Lower leg skin (tissue), 4 donors: ENCODE results near the gene HSPA9. TPM values are rescaled to one million over a fixed set of nuclear protein-coding genes. Genes with fewer than 3 reads are reported as not detected.

Source experiments
- DNase-seq, 2 donors: peaks; one replicate each; pipeline ENCODE4 v3.0.0-alpha.2; 2019; ENCODE audit warnings: low spot score in 2 of 2
- H3K4me3 ChIP-seq: fragments of 200-600 bp; sonication (generic); 2 replicates; pipeline ENCODE4 v1.5.1; 2017; ENCODE audit warnings: mild to moderate bottlenecking, low read depth; ENCODE audit not compliant: poor library complexity, severe bottlenecking
- POLR2A ChIP-seq, 2 donors: fragments of 450-650 bp; IDR thresholded peaks; one replicate each; pipeline ENCODE4 v1.6.1; 2016 to 2017; ENCODE audit warnings: antibody characterized with exemption in 2 of 2, mild to moderate bottlenecking in 1 of 2, moderate library complexity in 1 of 2
- WGBS, 2 donors: methylation state at CpG; one replicate each; pipeline ENCODE4 v1.1.5; 2018; 5-methylcytosine and 5-hydroxymethylcytosine counted together
- intact Hi-C: fragments of 100-400 bp; cut with DNase I; formaldehyde crosslinking; loops from one replicate; pipeline ENCODE4 v1.15.0; 2023; ENCODE audit warnings: low total_unique reads
- total RNA-seq, 4 donors: library from RNA; depleted of rRNA; stranded (reverse); fragments of >200 nt; gene quantifications; one replicate each; pipeline ENCODE4 v1.1.0, GENCODE V29; 2016
- TF ChIP-seq, protein P1 (sequence below), 3 donors: fragments of 450-650 bp; IDR thresholded peaks; one replicate each; pipeline ENCODE4 v1.5.1; 2016; ENCODE audit warnings: antibody characterized with exemption in 3 of 3, mild to moderate bottlenecking in 3 of 3, moderate library complexity in 2 of 3

Gene HSPA9
- total RNA-seq, 4 donors from 2014 or later = 206 to 248 (median 216) TPM

DNA sequence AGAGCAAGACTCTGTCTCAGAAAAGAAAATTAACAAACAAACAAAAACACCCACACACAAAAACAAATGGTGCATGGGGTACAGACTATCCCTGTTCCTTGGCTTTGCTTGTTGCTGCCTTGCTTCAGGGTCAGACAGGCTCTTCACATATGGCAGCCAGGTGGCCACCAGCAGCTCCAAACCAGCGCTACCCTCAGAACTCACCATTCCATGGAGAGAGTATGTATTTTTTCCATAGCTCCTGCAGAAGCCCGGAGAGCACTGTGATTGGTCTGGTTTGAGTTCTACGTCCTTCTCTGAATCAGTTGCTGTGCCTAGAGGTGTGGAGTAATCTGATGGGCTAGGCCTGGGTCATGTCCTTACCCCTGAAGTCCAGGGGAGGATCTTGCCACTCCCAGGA, 25.2 kb upstream of the HSPA9 start:
- 81 to 95% methylated on average over 3 of the region's 3 CpGs for WGBS, 2 donors
- intact Hi-C loops = no loop called here
- no peak overlapping the region for H3K4me3 ChIP-seq
- TF ChIP-seq, protein P1, sequence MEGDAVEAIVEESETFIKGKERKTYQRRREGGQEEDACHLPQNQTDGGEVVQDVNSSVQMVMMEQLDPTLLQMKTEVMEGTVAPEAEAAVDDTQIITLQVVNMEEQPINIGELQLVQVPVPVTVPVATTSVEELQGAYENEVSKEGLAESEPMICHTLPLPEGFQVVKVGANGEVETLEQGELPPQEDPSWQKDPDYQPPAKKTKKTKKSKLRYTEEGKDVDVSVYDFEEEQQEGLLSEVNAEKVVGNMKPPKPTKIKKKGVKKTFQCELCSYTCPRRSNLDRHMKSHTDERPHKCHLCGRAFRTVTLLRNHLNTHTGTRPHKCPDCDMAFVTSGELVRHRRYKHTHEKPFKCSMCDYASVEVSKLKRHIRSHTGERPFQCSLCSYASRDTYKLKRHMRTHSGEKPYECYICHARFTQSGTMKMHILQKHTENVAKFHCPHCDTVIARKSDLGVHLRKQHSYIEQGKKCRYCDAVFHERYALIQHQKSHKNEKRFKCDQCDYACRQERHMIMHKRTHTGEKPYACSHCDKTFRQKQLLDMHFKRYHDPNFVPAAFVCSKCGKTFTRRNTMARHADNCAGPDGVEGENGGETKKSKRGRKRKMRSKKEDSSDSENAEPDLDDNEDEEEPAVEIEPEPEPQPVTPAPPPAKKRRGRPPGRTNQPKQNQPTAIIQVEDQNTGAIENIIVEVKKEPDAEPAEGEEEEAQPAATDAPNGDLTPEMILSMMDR (IDR thresholded peaks at IDR 0.05) = no peak
- no peak for TF ChIP-seq POLR2A (IDR thresholded peaks at IDR 0.05)
- peak in 1 of 2 donors; percentile 25 for DNase-seq

DNA sequence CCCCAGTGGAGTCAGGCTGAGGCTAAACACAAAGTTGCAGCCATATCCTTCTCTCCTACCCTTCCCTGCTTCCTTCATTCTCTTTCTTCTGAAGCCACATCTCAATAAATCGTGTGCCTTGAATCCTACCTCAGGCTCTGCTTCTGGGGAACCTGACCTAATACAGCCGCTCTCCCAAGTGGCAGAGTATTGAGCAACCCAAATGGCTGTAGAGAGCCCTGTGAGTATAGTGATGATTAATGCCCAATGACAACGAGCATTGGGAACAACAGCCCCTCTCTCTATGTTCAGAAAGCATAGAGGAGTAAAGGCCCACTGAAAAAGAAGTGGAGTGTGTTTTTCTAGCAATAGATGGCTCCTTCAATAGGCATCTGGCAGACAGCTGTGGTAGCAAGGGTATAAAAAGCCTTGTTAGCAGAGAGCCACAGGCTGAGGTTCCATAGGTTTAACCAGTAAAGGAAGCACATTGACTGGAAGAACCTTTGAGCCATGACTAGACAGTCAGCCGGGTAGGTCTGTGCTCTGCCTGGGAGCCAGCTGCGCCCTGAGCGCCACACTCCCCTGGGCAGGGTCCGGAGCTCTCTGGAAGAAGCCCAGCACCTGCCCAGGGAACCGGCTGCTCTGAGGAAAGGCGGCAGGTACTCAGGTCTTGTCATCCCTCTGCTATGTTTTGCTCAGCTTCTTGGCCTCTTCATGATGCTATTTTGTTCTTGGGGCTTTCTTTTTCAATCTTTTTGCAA, 22.6 kb upstream of the HSPA9 start:
- H3K4me3 ChIP-seq = no peak overlapping the region
- peak in 1 of 2 donors; percentile 36 for DNase-seq
- TF ChIP-seq POLR2A (IDR thresholded peaks at IDR 0.05) = no peak
- TF ChIP-seq, protein P1 (IDR thresholded peaks at IDR 0.05) = no peak
- WGBS, 2 donors = 71 to 87% methylated on average over 9 of the region's 9 CpGs
- intact Hi-C loops = no loop called here

DNA sequence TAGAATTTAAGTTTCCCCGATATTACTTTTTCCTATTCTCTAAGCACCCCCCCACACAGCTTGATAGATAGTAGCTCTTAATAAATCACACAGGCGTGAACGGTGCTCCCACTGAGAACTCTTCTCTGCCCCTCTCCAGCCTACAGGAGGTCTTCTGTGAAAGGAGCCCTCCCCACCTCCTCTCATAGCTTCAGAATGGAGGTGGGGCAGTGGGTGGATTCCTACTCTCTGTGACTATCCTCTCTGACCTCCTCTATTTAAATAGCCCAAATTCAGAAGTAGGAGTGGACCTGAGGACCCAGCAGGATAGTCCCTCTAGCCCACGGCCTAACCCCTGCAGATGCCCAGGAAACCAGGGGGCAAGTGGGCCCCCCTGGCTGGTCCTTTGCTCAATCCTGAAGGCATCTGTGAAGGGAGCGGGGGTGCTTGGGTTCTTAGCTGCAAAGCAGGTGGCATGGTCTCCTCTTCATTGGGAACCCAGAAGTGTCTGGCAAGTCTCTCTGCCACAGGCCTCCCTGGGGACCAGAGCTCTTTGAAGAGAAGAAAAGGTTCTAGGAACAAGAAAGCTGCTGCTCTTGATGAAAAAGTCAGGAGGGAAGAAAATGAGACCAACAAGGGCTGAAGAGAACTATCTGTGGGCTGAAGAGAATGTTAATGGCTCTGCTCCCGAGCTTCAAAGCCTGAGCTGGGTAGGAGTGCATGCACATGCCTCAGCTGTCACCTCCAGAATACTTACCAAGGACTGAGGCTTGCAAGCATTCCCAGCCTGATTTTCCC, 21.1 kb upstream of the HSPA9 start:
- TF ChIP-seq, protein P1 (IDR thresholded peaks at IDR 0.05) = no peak
- no peak for TF ChIP-seq POLR2A (IDR thresholded peaks at IDR 0.05)
- 87 to 88% methylated on average over 6 of the region's 6 CpGs for WGBS, 2 donors
- no peak overlapping the region for H3K4me3 ChIP-seq
- intact Hi-C loops = no loop called here
- no peak for DNase-seq

DNA sequence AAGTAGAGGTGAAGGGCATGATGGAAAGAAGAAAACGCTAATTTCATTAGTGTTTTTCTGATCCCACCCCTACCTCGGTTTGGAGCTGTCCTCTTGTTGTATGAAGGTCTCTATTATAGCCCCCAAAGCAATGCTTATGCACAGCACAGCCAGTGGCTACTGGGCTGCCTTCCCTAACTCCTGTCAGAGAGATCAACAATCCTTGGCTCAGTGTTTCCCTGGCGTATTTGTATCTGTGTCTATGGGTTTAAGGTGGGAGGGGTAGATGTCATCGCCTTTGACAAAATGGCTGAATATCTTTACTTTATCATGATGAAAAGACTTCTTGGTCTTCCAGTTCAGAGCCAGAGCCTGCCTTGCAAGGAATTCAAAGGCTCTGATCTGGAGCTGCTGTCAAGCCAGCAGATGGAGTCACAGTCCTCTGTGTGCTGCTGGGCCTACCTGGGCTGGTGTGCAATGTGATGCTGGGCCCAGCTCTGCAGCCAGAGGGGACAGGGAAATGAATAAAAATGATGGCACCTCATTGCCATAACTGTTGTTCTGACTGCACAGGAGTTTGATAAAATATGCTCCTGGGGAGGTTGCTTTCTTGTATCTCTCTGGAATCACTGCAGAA, 20.1 kb upstream of the HSPA9 start:
- intact Hi-C loops = no loop called here
- TF ChIP-seq POLR2A (IDR thresholded peaks at IDR 0.05) = no peak
- TF ChIP-seq, protein P1 (IDR thresholded peaks at IDR 0.05) = no peak
- WGBS, 2 donors = 76 to 78% methylated on average over 4 of the region's 4 CpGs
- H3K4me3 ChIP-seq = no peak overlapping the region
- DNase-seq = no peak

DNA sequence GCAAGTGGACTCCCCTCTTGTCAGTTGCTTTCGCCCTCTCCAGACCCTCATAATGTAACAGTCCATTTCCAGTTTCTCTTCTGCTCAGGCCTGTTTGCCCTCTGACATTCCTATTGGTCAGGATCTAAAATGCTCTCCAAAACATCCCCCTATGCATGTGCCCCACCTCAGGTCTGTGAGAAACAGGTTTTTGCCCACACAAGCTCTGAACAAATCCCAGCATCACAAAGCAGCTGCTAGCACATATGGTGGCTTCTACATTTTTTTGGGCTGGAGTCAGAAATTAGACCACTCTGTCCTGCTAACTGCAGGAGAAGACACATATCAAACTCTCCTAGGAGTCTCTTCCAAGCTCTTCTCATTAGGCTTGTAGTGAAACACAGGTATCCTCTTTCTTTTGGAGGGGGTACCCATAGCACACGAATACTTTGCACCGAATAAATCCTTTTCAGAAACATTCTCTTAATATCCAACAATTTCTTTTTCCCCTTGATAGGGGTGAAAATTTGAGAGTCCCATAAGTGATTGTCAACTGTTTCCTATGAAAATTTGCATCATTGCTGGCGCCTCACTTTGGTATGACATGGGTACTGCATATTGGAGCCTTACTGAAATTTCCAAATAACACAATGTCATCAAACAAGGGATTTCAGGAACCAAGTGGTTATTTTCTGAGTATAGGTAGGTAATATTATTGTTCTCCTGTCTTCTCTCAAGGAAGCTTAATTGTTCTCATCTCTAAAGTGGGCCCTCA, 19.3 kb upstream of the HSPA9 start:
- no peak for TF ChIP-seq POLR2A (IDR thresholded peaks at IDR 0.05)
- TF ChIP-seq, protein P1 (IDR thresholded peaks at IDR 0.05) = no peak
- intact Hi-C loops = no loop called here
- DNase-seq = peak in 1 of 2 donors; percentile 7
- no peak overlapping the region for H3K4me3 ChIP-seq
- WGBS, 2 donors = 95 to 98% methylated on average over 4 of the region's 4 CpGs
